ENCODE measurements around the gene SOX6. TPM values are rescaled to one million over a fixed set of nuclear protein-coding genes. Genes with fewer than 3 reads are reported as not detected.

SOX6 gene
- polyA plus RNA-seq, 3 donors, result not detected

DNA sequence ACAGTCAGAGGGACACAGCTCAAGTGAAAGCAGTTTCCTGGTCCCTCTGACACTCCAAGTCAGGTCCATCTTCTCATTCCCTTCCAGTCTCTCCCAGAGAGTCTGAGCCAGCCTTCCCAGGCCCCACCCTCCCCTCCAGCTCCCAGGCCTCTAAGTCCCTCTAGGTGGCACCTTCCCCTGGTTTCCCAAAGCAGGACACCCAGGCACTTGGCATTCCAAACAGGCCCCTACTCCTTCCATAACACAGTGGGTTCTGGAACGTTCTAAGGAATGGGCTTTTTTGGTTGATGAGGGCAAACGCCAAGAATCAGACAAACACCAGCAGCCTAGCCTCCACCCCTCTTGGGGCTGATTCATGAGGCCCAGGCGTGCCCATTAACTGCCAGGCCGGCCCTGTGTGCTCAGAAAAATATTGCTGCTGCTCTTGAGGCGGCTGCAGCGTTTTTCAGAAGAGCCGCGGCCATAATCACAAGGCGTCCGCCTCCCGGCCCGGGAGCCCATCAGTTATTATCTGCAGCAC is 418.7 kb downstream of the SOX6 start:
- Mint-ChIP-seq H3K36me3 (no peaks in the 10 kb centered on the region), H3K9me3 (peaks cover 0 to 8% (median 2%) of the 10 kb centered on the region in 7 donors), H3K4me1 (peaks cover 15% of the 10 kb centered on the region), H3K27ac (no peak overlapping the region), H3K27me3 (ENCODE audit: low read depth in 3 of 3) (peaks cover 0 to 3% (median 3%) of the 10 kb centered on the region in 3 donors), H3K4me3 (no peak overlapping the region)
- peaks cover 0 to 6% of the 10 kb centered on the region in 2 donors for H3K4me1 ChIP-seq (ENCODE audit: control insufficient read depth in 1 of 2, insufficient read depth in 2 of 2, low read length in 2 of 2)
- no peak overlapping the region for H3K9ac ChIP-seq (ENCODE audit: insufficient read depth, low read length, poor library complexity, severe bottlenecking)
- H3K4me2 ChIP-seq (replicated peaks; ENCODE audit: extremely low read depth, low read length, poor library complexity, severe bottlenecking), result no peak overlapping the region
- no peak overlapping the region for H3K27ac ChIP-seq (ENCODE audit: low read depth in 1 of 2, low read length in 2 of 2)
- no peak overlapping the region for H3K4me3 ChIP-seq (replicated peaks in 1 of 3; ENCODE audit: low read depth in 2 of 3, low read length in 3 of 3)
- intact Hi-C loops (cut with micrococcal nuclease), result no loop called here
- no peaks in the 10 kb centered on the region for H3K36me3 ChIP-seq (replicated peaks in 1 of 2; ENCODE audit: control insufficient read depth in 1 of 2, insufficient read depth in 2 of 2, low read length in 2 of 2)
- TF ChIP-seq, protein P1, sequence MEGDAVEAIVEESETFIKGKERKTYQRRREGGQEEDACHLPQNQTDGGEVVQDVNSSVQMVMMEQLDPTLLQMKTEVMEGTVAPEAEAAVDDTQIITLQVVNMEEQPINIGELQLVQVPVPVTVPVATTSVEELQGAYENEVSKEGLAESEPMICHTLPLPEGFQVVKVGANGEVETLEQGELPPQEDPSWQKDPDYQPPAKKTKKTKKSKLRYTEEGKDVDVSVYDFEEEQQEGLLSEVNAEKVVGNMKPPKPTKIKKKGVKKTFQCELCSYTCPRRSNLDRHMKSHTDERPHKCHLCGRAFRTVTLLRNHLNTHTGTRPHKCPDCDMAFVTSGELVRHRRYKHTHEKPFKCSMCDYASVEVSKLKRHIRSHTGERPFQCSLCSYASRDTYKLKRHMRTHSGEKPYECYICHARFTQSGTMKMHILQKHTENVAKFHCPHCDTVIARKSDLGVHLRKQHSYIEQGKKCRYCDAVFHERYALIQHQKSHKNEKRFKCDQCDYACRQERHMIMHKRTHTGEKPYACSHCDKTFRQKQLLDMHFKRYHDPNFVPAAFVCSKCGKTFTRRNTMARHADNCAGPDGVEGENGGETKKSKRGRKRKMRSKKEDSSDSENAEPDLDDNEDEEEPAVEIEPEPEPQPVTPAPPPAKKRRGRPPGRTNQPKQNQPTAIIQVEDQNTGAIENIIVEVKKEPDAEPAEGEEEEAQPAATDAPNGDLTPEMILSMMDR (IDR thresholded peaks at IDR 0.05), result no peak
- no peaks in the 10 kb centered on the region for H4K20me1 ChIP-seq (ENCODE audit: insufficient read depth, low read length)
- H3K27me3 ChIP-seq (ENCODE audit: control insufficient read depth in 2 of 2, insufficient read depth in 2 of 2, low read length in 2 of 2), result no peaks in the 10 kb centered on the region
- no peak for DNase-seq
- H2AFZ ChIP-seq (ENCODE audit: insufficient read depth, low read depth, low read length, poor library complexity, severe bottlenecking), result no peak overlapping the region
- over 99% methylated on average over 11 of the region's 12 CpGs for WGBS (ENCODE audit: insufficient coverage)
- no peaks in the 10 kb centered on the region for H3K79me2 ChIP-seq (ENCODE audit: insufficient read depth, low read length)
- no peaks in the 10 kb centered on the region for H3K9me3 ChIP-seq (replicated peaks in 1 of 2; ENCODE audit: control insufficient read depth in 1 of 2, insufficient read depth in 1 of 2, low read length in 2 of 2)

DNA sequence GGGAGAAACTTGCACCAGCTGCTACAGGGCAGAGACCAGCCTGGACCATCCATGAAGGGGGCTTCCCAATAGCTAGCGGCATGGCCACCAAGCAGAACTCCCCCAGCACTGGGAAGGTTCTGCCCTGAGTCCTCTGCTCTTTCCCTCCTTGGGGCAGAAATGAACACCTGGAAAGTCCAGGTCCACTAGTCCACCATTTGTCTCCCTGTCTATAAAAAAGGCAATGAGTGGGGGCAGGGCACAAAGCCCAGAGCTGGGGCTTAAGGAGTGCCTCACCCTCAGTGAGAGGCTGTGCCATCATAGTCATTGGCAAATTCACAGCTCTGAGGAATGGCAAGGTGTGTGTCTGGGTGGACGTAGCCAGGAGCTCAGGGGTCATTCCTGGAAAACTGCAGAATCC is 420.3 kb downstream of the SOX6 start:
- WGBS (ENCODE audit: insufficient coverage), result 88% methylated on average over 2 of the region's 2 CpGs
- TF ChIP-seq, protein P1 (IDR thresholded peaks at IDR 0.05), result no peak
- no peak overlapping the region for H3K9ac ChIP-seq (ENCODE audit: insufficient read depth, low read length, poor library complexity, severe bottlenecking)
- Mint-ChIP-seq H3K27ac (no peak overlapping the region), H3K4me1 (peaks cover 15% of the 10 kb centered on the region), H3K4me3 (peak overlapping the region in 1 of 2 donors; percentile 21), H3K36me3 (no peaks in the 10 kb centered on the region), H3K9me3 (peaks cover 0 to 8% (median 2%) of the 10 kb centered on the region in 7 donors), H3K27me3 (ENCODE audit: low read depth in 3 of 3) (peaks cover 0 to 3% (median 3%) of the 10 kb centered on the region in 3 donors)
- H3K27me3 ChIP-seq (ENCODE audit: control insufficient read depth in 2 of 2, insufficient read depth in 2 of 2, low read length in 2 of 2), result no peaks in the 10 kb centered on the region
- no peaks in the 10 kb centered on the region for H3K79me2 ChIP-seq (ENCODE audit: insufficient read depth, low read length)
- intact Hi-C loops (cut with micrococcal nuclease), result no loop called here
- no peak for DNase-seq
- H3K4me3 ChIP-seq (replicated peaks in 1 of 3; ENCODE audit: low read depth in 2 of 3, low read length in 3 of 3), result no peak overlapping the region
- H3K4me2 ChIP-seq (replicated peaks; ENCODE audit: extremely low read depth, low read length, poor library complexity, severe bottlenecking), result no peak overlapping the region
- H3K27ac ChIP-seq (ENCODE audit: low read depth in 1 of 2, low read length in 2 of 2), result no peak overlapping the region
- H3K4me1 ChIP-seq (ENCODE audit: control insufficient read depth in 1 of 2, insufficient read depth in 2 of 2, low read length in 2 of 2), result peaks cover 0 to 6% of the 10 kb centered on the region in 2 donors
- H2AFZ ChIP-seq (ENCODE audit: insufficient read depth, low read depth, low read length, poor library complexity, severe bottlenecking), result no peak overlapping the region
- H3K36me3 ChIP-seq (replicated peaks in 1 of 2; ENCODE audit: control insufficient read depth in 1 of 2, insufficient read depth in 2 of 2, low read length in 2 of 2), result no peaks in the 10 kb centered on the region
- no peaks in the 10 kb centered on the region for H4K20me1 ChIP-seq (ENCODE audit: insufficient read depth, low read length)
- H3K9me3 ChIP-seq (replicated peaks in 1 of 2; ENCODE audit: control insufficient read depth in 1 of 2, insufficient read depth in 1 of 2, low read length in 2 of 2), result no peaks in the 10 kb centered on the region
